Loucy (cell line): ENCODE results near the gene SPINK4.

Source experiments
- H2AFZ ChIP-seq: fragments of 200-600 bp; sonication (generic); 2 replicates; pipeline ENCODE4 v1.6.0; 2016; ENCODE audit warnings: antibody characterized with exemption, mild to moderate bottlenecking, low read length, moderate library complexity
- H3F3A ChIP-seq: fragments of 200-600 bp; 2 replicates; pipeline ENCODE4 v1.6.0; 2016; ENCODE audit warnings: antibody characterized with exemption, low read depth, mild to moderate bottlenecking
- H3K27me3 ChIP-seq: fragments of 200-600 bp; sonication (generic); 2 replicates; pipeline ENCODE4 v1.6.1; 2014; ENCODE audit warnings: low read length, mild to moderate bottlenecking; ENCODE audit not compliant: insufficient read depth, poor library complexity, severe bottlenecking
- H3K36me3 ChIP-seq: fragments of 200-600 bp; sonication (generic); 2 replicates; pipeline ENCODE4 v1.6.1; 2016; ENCODE audit warnings: low read length; ENCODE audit not compliant: insufficient read depth
- H3K4me1 ChIP-seq: fragments of 200-600 bp; sonication (generic); 2 replicates; pipeline ENCODE4 v1.5.1; 2014; ENCODE audit warnings: low read length, mild to moderate bottlenecking; ENCODE audit not compliant: insufficient read depth, poor library complexity, severe bottlenecking
- H3K4me2 ChIP-seq: fragments of 200-600 bp; sonication (generic); 2 replicates; pipeline ENCODE4 v1.6.0; 2014; ENCODE audit warnings: antibody characterized with exemption, low read length, low read depth, mild to moderate bottlenecking; ENCODE audit not compliant: poor library complexity, severe bottlenecking
- H3K4me3 ChIP-seq: fragments of 200-600 bp; sonication (generic); 2 replicates; pipeline ENCODE4 v1.5.1; 2014; ENCODE audit warnings: low read length, mild to moderate bottlenecking, mixed read lengths; ENCODE audit not compliant: poor library complexity, severe bottlenecking
- H3K79me2 ChIP-seq: fragments of 200-600 bp; sonication (generic); 2 replicates; pipeline ENCODE4 v1.6.1; 2014; ENCODE audit warnings: low read length; ENCODE audit not compliant: insufficient read depth
- H3K9ac ChIP-seq: fragments of 200-600 bp; sonication (generic); 2 replicates; pipeline ENCODE4 v1.6.0; 2014; ENCODE audit warnings: mild to moderate bottlenecking, low read depth, low read length, moderate library complexity; ENCODE audit not compliant: poor library complexity, severe bottlenecking
- H3K9me2 ChIP-seq: fragments of 200-600 bp; sonication (generic); replicated peaks from 2 replicates; pipeline ENCODE4 v1.6.1; 2016; ENCODE audit warnings: low read depth, low read length, mixed read lengths
- H3K9me3 ChIP-seq: fragments of 200-600 bp; sonication (generic); 2 replicates; pipeline ENCODE4 v1.6.1; 2014; ENCODE audit warnings: mild to moderate bottlenecking, antibody characterized with exemption, low read length, low read depth; ENCODE audit not compliant: insufficient read depth
- H4K20me1 ChIP-seq: fragments of 200-600 bp; sonication (generic); 2 replicates; pipeline ENCODE4 v1.6.0; 2014; ENCODE audit warnings: antibody characterized with exemption, low read length, mild to moderate bottlenecking; ENCODE audit not compliant: insufficient read depth, poor library complexity, severe bottlenecking
- EZH2phosphoT487 ChIP-seq: fragments of 200-600 bp; IDR thresholded peaks from 2 replicates; pipeline ENCODE4 v1.6.1; 2018; ENCODE audit warnings: antibody characterized with exemption, mild to moderate bottlenecking, moderate library complexity, borderline replicate concordance
- TF ChIP-seq, protein P1 (sequence below): fragments of 200-600 bp; sonication (generic); conservative IDR thresholded peaks from 2 replicates; pipeline ENCODE4 v1.5.1; 2014; ENCODE audit warnings: mild to moderate bottlenecking, antibody characterized with exemption, low read length

SPINK4 gene

DNA sequence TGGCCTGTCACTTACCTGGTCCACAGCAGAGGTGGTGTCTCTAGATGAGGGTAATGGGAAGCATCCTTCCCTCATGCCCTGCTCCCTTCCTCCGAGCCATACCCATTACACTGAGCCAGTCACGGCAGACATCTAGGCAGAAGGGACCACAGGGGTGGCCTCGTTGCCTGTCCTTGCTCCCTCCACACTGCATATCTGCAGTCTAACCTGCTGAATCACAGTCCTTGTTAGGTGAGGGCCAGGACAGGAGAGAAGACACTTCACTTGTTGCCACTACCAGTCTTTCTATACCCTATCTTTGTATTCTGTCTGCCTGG lies 18.4 kb upstream of the SPINK4 start:
- H3K4me3 ChIP-seq, result no peak overlapping the region
- no peaks in the 10 kb centered on the region for H3K79me2 ChIP-seq
- no peaks in the 10 kb centered on the region for H4K20me1 ChIP-seq
- H3F3A ChIP-seq, result no peaks in the 10 kb centered on the region
- peak overlapping the region; percentile 70; the same call in 1 of the 2 replicates for H2AFZ ChIP-seq
- H3K4me2 ChIP-seq, result no peak overlapping the region
- peaks cover 10% of the 10 kb centered on the region for H3K4me1 ChIP-seq
- no peak overlapping the region for H3K9ac ChIP-seq
- no peaks in the 10 kb centered on the region for H3K9me2 ChIP-seq
- no peaks in the 10 kb centered on the region for H3K27me3 ChIP-seq
- no peaks in the 10 kb centered on the region for H3K36me3 ChIP-seq
- TF ChIP-seq, protein P1, sequence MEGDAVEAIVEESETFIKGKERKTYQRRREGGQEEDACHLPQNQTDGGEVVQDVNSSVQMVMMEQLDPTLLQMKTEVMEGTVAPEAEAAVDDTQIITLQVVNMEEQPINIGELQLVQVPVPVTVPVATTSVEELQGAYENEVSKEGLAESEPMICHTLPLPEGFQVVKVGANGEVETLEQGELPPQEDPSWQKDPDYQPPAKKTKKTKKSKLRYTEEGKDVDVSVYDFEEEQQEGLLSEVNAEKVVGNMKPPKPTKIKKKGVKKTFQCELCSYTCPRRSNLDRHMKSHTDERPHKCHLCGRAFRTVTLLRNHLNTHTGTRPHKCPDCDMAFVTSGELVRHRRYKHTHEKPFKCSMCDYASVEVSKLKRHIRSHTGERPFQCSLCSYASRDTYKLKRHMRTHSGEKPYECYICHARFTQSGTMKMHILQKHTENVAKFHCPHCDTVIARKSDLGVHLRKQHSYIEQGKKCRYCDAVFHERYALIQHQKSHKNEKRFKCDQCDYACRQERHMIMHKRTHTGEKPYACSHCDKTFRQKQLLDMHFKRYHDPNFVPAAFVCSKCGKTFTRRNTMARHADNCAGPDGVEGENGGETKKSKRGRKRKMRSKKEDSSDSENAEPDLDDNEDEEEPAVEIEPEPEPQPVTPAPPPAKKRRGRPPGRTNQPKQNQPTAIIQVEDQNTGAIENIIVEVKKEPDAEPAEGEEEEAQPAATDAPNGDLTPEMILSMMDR, result no peak
- TF ChIP-seq EZH2phosphoT487, result no peak
- H3K9me3 ChIP-seq, result no peaks in the 10 kb centered on the region

DNA sequence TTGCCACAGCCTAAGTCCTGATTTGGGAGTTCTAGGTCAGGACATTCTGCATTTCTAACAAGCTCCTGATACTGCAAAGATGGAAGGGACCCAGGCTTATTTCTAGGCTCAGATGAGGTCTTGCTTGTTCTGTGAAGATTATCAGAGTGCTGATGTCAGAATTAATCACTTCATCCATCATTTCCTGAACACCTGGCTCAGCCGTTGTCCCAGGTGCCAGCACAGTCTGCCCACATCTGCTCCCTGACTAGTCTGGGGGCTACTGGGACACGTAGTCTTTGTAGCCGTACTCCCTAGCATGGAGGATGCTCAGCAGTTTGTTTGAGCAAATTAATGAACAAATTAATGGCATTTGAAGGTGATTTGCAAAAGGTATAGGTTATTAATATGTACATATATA lies 17.9 kb upstream of the SPINK4 start:
- TF ChIP-seq, protein P1, result no peak
- TF ChIP-seq EZH2phosphoT487, result no peak
- Histone ChIP-seq H3K4me1 (peaks cover 10% of the 10 kb centered on the region), H3K9ac (no peak overlapping the region), H3K79me2 (no peaks in the 10 kb centered on the region), H3K9me3 (no peaks in the 10 kb centered on the region), H3F3A (no peaks in the 10 kb centered on the region), H2AFZ (no peak overlapping the region), H3K4me3 (no peak overlapping the region), H3K27me3 (no peaks in the 10 kb centered on the region), H3K4me2 (no peak overlapping the region), H3K9me2 (no peaks in the 10 kb centered on the region), H4K20me1 (no peaks in the 10 kb centered on the region), H3K36me3 (no peaks in the 10 kb centered on the region)

DNA sequence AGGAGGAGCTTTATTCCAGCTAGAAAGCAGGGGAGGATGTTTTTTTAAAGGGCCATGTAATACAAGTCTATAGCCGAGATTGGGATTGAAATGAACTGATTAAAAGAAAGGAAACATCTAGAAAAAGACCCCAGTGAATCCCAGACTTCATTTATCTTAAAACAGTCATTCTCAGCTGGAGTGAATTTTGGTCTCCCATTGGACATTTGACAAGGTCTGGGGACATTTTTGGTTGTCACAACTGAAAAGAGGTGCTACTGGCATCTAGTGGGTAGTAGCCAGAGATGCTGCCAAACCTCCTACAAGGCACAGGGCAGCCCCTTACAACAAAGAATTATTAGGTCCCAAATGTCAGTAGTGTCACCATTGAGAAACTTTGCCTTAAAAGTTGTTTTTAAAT lies 16.3 kb upstream of the SPINK4 start:
- no peaks in the 10 kb centered on the region for H3K27me3 ChIP-seq
- H3K9ac ChIP-seq, result no peak overlapping the region
- no peaks in the 10 kb centered on the region for H4K20me1 ChIP-seq
- H3K9me2 ChIP-seq, result no peaks in the 10 kb centered on the region
- no peaks in the 10 kb centered on the region for H3K36me3 ChIP-seq
- no peak overlapping the region for H3K4me2 ChIP-seq
- no peaks in the 10 kb centered on the region for H3K79me2 ChIP-seq
- no peak for TF ChIP-seq EZH2phosphoT487
- TF ChIP-seq, protein P1, result peak; percentile 40
- H3K9me3 ChIP-seq, result no peaks in the 10 kb centered on the region
- peak overlapping the region; percentile 3; the same call in 1 of the 2 replicates for H2AFZ ChIP-seq
- peaks cover 10% of the 10 kb centered on the region for H3K4me1 ChIP-seq
- H3K4me3 ChIP-seq, result no peak overlapping the region
- H3F3A ChIP-seq, result no peaks in the 10 kb centered on the region
